Skeletal muscle cell (primary cell): ENCODE measurements around the gene MYRIP.
"Not testable (repeated sequence)": the region's sequence is repeated elsewhere in the genome, so short reads cannot be mapped to it uniquely, and the experiment has no call there.

Source experiments
- DNase-seq: peaks from one replicate; pipeline ENCODE4 v3.0.0-alpha.2; 2010; ENCODE audit warnings: low read depth
- H3K4me3 ChIP-seq: 2 replicates; pipeline ENCODE4 v1.5.1; 2011; ENCODE audit warnings: low read depth, mild to moderate bottlenecking, control low read depth, low read length, moderate library complexity

MYRIP gene

GRCh38 chr3:40057077-40057476, 247.7 kb downstream of the MYRIP start:
- DNase-seq, result no peak
- H3K4me3 ChIP-seq, result no peak overlapping the region

- DNase-seq, result no peak
- H3K4me3 ChIP-seq, result no peak overlapping the region
Observed at GRCh38 chr3:40057786-40058185, 248.4 kb downstream of the MYRIP start.

DNA sequence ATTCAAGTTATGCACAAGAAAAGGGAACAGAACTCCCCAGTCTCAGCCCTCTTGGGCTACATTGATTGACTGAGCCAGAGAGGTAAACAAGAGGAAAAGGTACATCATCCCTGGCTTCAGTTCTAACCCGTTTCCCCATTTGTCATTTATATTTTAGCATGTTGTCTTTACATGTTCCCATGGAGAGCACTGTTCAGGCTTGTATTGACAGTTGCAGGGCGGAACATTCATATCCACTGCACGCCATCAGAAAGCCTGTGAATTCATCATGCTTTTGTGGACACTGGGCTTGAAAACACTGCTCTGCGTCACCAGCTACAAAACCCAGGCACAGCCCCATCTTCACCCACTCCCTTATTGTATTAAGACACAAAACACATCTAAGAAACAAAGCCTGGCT, 259.2 kb downstream of the MYRIP start:
- no peak for DNase-seq
- H3K4me3 ChIP-seq, result no peak overlapping the region

DNA sequence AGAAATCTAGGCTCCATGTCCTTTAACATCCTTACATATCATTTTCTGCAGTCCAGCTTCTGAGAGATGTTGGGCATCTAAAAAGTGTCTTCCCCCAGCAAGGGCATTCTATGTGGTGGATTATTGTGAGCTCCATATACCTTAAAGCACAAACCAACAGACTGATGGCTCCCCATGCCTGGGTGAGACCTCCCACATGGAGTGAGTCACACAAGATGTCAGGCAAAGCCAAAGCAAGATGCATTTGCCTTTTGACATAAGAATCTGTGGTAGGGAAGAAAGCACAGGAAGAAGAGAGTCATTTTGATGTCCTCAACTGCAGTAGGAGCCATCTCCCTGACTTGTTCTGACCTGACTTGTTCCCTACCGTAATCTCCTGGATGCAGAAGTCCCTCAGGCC, 261.4 kb downstream of the MYRIP start:
- DNase-seq, result no peak
- H3K4me3 ChIP-seq, result no peak overlapping the region

- no peak overlapping the region for H3K4me3 ChIP-seq
- no peak for DNase-seq
Observed at GRCh38 chr3:40071683-40072238, 262.4 kb downstream of the MYRIP start.

DNA sequence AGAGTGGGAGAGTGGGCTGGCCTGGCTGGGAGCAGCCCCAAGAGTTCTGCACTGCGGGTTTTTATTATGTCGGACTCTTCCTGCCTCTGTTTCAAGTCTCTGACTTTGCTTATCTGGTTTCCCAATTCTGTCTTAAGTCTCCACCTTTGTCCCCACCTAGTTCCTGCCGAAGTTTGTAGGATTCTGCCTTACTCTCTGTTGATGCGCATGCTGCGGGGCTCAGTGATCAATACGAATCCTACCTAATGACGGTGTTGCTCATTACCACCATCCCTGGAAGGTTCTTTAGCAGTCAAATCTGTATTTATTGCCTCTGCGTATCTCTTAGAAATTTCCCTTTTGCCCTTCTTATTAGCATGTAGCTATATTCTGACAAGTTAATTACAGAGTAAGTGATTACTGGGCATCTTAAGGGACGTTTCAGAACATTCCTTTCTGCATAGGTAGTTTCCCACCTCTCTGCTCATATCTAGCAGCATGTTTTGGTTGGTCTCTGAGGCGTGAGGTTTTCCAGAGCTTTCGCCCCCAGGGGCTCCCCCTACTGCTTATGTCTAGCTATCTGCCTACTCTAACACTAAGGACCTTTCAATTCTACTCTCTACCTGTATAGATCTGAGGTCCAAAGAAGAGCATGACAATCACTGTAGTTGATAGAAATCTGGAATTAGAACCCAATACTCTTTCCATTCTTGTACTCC, 264.1 kb downstream of the MYRIP start:
- no peak for DNase-seq
- no peak overlapping the region for H3K4me3 ChIP-seq

DNA sequence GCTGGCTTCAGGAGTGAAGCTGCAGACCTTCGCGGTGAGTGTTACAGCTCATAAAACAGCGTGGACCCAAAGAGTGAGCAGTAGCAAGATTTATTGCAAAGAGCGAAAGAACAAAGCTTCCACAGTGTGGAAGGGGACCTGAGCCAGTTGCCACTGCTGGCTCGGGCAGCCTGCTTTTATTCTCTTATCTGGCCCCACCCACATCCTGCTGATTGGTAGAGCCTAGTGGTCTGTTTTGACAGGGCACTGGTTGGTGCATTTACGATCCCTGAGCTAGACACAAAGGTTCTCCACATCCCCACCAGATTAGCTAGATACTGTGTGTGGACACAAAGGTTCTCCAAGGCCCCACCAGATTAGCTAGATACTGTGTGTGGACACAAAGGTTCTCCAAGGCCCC, 267.7 kb downstream of the MYRIP start:
- H3K4me3 ChIP-seq, DNase-seq: not testable (repeated sequence)

DNA sequence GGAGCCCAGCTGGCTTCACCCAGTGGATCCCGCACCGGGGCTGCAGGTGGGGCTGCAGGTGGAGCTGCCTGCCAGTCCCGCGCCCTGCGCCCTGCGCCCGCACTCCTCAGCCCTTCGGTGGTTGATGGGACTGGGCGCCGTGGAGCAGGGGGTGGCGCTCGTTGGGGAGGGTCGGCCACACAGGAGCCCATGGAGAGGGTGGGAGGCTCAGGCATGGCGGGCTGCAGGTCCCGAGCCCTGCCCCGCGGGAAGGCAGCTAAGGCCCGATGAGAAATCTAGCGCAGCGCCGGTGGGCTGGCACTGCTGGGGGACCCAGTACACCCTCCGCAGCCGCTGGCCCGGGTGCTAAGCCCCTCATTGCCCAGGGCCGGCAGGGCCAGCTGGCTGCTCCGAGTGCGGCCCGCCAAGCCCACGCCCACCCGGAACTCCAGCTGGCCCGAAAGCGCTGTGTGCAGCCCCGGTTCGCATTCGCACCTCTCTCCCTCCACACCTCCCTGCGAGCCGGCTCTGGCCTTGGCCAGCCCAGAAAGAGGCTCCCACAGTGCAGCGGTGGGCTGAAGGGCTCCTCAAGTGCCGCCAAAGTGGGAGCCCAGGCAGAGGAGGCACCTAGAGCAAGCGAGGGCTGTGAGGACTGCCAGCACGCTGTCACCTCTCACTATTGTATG, 268.6 kb downstream of the MYRIP start:
- DNase-seq, H3K4me3 ChIP-seq: not testable (repeated sequence)

DNA sequence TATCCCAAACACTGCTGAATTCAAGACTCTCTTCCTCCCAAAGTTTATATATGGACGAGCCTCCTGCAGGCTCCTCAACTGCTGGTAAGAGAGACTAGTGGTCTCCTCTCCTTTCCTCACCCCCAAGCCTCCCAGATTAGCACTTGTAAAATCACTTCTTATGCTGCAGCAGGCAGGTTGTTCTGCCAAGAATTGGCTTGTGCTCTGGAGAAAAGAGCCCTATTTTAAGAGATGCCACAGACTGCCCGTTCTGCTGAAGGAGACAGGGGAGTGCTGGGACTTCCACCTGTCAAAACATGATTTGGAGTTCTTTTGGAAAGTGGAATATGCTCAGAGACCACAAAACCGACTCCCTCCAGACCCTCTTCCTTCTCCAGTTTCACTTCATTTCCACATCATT, 269.2 kb downstream of the MYRIP start:
- no peak for DNase-seq
- H3K4me3 ChIP-seq, result no peak overlapping the region

- no peak overlapping the region for H3K4me3 ChIP-seq
- DNase-seq, result peak; percentile 72
Observed at GRCh38 chr3:40079203-40079846, 269.9 kb downstream of the MYRIP start.

DNA sequence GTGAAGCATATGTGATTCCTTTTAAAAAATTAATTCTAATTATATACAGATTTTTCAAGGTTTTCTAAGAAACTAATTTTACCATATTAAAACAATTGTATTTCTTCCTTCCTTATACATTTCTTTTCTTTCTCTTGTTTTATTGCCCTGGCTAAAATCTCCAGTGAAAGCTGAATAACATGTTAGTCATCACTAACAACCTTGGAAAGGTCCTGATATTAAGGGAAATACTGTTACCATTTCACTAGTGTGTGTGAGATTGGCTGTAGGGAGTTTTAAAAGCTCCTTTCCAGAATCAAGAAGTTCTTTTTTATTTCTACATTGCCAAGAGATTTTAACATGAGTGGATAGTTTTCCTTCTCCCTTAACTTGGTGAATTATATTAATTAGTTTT, 270.4 kb downstream of the MYRIP start:
- no peak overlapping the region for H3K4me3 ChIP-seq
- DNase-seq, result no peak

DNA sequence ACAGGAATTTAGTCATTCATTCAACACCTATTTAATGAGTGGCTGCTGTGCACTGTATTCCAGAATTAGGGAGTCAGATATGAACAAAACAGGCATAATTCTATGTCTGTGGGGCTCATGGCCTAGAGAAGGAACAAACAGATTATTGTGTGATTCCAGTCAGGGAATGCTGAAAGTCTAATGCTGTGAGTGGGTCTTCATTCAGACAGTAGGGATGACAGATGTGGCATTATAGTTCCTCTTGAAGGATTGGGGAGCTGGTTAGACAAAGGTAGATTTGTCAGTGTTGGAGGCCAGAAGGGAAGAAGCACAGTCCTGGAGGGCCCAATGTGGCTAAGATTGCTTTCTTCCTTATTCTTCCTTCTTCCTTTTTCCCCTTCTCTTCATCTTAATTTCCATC, 273.7 kb downstream of the MYRIP start:
- DNase-seq, result no peak

GRCh38 chr3:40084424-40084823, 275.0 kb downstream of the MYRIP start:
- not testable (repeated sequence) for DNase-seq, H3K4me3 ChIP-seq

More for the DNA sequence above, 273.7 kb downstream of the MYRIP start:
- H3K4me3 ChIP-seq, result no peak overlapping the region

DNA sequence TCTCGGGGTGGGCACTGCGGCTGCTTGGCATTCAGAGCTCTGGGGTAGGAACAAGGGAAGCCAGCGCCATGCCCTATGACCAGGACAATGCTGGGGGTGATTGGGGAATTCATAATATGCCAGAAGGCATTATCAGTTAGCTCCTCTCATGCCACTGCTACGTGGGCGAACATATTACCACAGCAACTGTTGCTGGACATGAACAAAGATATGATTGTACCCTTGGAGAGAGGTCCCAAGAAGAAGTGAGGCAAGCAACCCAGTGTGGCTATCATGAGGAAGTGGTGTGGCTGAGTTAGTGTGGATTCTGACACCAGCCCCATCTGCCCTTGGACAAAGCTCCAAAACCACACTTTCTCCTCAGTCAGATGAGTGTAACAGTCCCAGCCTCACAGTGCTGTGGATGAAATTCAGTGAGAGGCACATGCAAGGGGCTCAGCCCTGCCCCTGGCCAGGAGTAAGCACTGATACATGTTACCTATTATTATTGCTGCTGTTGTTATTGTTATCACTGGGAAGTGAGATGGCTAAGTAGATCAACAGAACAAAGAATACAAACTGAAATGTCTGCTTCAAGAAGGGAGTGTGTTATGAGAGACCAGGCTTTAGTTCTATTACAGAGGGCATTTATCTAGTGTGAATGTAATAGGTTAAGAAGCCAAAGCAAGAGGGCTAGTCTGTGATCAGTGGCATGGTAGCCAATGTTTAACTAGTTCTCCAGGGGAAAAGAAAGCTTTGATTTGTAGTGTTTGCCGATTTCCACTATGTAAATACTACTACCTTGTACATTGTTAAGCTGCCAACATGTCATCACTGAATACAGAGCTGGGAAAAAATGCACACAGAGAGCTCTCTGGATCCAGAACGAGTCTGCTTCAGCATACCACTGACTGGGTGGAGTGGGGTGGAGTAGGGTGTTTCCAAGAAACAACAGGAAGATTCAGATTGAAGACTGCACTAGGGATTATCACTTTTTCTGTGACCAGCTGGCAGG, 277.8 kb downstream of the MYRIP start:
- H3K4me3 ChIP-seq, result no peak overlapping the region

GRCh38 chr3:40088527-40089170, 279.2 kb downstream of the MYRIP start:
- no peak for DNase-seq
- H3K4me3 ChIP-seq, result no peak overlapping the region

More for the DNA sequence above, 277.8 kb downstream of the MYRIP start:
- DNase-seq, result no peak

DNA sequence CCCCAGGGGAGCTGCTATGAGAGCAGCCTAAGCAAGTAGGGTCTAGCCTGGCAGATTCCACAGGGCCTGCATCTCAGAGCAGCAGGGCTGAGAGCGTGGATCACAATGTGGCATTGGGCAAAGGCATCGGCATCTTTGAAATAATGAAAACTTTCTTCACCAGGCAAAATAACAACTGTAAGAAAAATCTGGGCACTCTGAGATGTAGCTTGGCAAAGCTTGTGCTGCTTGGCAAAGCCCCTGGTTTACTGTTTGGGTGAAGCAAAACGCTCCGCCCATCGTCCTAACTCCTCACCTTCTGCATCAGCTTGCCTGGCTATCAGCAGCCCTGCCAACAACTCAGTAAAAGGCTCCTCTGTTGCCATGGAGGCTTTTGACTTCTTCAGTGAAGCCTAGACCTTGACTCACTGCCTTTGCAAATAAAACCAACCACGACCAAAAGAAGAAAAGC, 287.3 kb downstream of the MYRIP start:
- no peak overlapping the region for H3K4me3 ChIP-seq

DNA sequence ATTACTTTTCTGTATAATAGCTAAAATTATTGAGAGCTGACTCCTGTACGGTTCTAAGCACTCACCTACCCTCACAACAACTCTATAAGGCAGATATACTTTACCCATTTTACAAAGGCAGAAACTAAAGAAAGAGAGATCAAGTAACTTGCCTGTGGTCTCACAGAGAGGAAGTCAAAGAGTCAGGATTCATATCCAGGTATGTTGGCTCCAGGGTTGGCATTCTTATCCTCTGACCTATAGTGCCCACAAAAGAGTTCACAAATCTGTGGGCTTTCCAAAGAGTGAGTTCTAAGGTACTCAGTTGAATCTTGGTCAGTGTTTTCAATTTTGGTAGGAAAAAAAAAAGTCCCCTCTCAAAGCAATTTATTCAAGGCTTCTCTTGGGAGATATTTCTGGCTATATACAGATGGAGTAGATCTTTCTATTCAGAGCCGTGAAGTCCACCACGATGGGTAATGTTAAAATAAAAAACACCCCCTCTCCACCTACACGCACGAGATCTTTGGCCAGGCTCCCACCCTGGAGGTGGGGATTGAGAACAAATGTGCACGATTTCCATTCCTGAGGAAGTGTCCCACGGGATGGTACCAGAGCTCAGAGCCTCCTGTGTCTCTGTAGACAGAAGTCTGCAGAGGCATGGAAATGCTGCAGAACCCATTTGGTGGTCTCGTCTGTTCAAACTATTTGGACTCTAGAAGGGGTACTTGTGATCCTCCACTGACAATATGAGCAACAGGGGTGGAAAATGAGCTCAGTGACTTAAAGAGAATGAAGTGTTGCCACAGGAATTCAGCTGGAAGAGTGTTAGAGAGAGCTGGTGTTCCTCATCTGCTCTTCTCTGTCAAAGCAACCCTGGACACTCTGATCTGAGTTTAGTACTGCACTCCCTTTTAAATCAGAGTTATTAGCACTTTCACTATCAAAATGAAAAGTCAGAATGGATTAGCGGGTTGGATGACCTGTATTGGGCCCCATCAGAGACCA, 288.0 kb downstream of the MYRIP start:
- no peak overlapping the region for H3K4me3 ChIP-seq
- DNase-seq, result no peak

More for the DNA sequence above, 287.3 kb downstream of the MYRIP start:
- DNase-seq, result no peak
